GM18498 (cell line): Measurements from ENCODE around the gene JPH2.

Experiments
- ATAC-seq: cut with Tn5 transposase; IDR thresholded peaks from one replicate; pipeline ENCODE4 v1.9.1; 2021; ENCODE audit warnings: mild to moderate bottlenecking, moderate library complexity; ENCODE audit not compliant: unreplicated experiment

JPH2 gene

DNA sequence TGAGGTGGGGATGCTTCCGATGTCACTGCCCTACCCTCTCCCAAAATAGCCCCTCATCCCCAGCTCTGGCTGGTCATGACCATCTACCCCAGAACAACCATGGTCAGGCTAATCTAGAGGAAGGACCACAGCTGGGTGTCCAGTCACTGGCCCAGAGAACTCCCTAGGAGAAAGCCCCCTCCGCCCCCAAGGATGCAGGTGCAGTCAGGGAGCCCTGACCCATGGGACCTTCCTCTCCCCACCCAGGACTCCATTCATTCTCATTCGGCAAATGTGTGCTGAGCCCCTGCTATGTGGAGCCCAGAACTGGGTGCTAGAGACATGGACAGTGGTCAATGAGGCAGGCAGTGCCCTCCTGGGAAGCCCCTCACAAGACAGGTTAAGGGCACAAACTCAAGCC is 60.5 kb downstream of the JPH2 start:
- ATAC-seq: no peak

DNA sequence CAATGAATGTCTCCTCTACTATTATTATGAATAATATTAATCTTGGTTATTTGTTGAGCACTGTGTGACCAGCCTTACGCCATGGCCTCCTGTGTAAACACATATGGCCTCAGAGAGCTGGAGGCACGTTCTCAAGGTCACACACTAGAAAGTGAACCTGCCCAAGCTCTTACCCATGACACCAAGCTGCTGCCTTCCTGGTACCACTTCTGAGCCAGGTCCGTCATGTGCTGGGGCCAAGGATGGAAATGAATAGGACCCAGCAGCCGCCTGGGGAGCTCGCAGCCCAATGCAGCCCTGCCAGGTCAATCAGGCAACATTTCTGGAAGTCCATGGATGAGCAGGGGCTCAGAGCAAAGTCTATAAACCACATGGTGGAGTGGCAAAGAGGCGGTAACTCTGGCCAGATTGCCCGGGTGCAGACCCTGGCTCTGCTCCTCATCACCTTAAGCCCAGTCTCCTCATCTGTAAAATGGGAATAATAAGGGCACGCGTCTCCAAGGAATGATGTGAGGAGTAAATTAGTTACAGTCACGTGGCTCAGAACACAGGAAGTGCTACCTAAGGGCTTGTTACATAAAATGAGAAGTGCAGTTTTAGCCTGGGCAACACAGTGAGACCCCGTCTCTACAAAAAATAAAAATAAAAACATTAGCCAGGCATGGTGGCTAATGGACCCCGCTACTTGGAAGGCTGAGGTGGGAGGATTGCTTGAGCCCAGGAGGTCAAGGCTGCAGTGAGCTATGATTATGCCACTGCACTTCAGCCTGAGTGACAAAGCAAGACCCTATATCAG is 61.5 kb downstream of the JPH2 start:
- no peak for ATAC-seq

DNA sequence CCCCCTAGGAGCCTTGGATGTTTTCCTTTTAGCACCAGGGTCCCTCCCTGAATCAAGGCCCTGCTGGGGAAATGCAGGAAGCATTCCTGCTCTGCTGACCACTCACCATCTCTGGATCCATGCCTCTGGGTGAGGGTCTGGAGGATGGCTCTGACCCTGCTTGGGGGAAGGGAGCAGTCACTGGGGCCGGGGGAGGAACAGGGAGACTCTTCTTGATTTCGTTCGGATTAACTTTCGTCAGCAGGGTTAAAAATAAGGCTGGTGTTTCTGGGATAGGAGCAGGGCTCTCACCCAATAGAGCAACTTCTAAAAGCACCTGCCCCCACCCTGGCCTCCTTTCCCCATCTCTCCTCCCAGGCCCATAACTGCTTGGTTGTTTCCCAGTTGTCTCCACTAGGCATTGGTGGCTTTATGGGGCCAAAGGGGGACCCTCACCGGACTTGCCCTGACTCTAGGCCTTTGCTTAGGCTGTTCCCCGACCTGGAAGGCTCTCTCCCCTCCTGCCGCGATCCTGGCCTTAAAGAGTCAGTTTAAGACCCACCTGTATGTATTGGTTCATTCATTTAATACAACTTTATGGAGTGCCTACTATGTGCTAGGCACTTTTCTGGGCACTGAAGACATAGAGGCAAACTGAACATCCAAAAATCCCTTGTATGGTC is 63.0 kb downstream of the JPH2 start:
- no peak for ATAC-seq

DNA sequence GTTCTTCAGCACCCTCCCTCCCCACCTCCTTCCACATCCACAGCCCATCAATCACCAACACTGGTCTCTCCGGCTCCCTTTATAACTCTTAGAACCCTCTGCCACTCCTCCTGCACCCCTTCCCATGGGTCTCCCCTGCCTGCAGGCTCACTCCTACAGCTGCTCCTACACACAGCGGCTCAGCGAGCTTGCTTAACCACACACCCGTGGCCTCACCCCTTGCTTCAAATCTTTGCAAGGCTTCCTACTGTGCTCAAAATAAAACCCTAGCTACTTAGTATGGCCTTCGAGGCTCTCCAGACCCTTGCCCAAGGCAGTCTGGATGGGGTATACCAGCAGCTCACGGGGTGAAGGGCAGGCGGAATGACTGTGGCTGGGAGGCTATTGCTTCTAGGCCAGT is 63.7 kb downstream of the JPH2 start:
- no peak for ATAC-seq

DNA sequence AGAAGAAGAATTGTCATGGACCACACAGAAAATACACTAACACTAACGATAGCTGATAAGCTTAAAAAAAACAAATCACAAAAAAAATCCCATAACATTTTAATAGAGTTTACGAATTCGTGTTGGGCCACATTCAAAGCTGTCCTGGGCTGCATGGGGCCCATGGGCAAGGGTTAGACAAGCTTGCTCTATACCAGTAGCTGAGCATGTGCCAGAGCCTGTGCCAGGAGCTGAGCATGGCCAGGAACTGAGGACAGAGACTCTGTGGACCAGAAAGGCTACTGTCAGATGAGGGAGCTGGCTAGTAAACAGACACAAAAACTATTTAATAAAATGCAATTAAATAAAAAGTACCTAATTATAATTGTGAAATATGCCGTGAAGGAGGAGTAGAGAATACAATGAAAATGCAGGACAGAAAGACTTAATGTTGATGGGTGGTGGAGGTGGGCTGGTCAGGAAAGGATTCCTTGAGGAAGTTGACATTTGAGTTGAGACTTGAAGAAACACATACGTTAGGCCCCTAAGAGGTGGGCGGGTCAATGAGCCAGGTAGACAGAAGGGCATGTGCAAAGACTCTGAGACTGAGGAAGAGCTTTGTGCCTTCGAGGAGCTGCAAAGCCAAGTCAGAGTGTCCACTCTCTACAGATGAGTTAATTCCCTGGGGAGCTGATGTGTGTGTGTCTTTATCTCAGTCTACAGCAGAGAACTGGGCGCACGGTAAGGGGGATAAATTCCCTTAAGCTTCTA is 66.1 kb downstream of the JPH2 start:
- no peak for ATAC-seq

DNA sequence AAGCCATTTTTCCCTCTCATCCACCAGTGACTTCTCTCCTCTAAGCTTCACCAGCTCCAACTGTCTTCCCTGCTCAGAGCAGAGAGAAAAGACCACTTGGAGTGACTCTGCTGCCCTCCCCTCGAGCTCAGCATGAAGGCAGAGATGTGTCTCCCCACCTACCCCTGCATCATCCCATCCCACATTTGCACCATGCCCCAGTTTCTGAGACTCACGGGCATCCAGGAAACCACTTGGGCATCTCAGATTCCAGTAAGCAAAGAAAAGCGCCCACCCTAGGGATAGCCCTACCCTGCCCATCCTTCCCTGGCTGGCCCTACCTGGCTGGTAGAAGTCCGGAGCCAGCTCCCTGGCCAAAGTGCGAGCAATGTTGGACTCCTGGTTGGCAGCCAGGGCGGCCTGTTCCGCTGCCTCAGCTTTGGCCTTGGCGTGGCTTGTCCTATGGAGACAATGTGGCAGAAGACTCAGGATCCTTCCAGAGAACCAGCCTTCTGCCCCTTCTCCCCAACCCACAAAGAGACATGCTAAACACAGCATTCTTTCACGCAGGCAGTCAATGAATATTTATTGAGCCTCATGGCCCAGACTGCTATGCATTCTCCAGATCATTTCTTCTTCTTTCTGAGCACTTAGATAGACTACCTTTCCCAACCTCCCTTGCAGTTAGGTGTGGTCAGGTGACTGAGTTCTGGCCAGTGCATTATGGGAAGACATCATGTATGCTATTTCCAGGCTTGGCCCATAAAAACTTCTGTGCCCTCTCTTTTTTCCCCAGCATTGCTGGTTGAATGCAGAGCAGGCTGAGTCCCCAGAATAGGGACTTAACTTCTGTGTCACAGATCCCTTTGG is 68.6 kb downstream of the JPH2 start:
- no peak for ATAC-seq

DNA sequence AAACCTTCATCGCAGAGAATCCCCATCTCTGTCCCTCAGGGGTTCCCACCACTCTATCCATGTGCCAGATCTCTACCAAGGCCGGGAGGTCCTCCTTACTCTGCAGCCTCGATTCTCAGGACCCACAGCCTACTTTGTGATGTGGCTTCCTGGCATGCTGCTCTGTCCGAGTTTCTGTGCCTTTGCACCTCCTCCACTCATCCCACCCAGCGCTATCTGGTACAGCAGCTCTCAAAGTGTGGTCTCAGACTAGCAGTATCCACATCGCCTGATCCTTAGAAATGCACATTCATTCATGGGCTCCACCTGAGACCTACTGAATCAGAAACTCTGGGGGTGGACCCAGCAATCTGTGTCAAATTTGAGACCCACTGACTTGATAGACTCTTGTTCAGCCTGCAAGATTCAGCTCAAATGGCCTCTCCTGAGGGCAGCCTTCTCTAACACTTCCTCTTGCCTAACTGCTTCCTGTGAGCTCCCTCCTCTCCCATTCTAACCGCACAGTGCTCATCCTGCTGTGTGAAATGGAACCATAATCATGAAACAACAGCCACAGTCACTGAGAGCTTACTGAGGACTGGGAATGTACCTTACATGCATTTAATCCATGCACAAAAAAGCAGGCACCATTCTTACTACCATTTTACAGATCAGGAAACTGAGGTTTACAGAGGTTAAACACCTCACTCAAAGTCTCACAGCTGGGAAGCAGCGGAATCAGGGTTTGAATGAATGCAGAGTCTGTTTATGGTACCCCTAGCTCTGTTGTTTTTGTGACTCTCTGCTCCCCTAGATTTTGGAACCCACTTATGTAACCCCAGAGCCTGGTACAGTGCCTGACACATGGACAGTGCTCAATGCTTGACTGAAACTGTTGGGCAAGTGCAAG is 69.4 kb downstream of the JPH2 start:
- no peak for ATAC-seq

DNA sequence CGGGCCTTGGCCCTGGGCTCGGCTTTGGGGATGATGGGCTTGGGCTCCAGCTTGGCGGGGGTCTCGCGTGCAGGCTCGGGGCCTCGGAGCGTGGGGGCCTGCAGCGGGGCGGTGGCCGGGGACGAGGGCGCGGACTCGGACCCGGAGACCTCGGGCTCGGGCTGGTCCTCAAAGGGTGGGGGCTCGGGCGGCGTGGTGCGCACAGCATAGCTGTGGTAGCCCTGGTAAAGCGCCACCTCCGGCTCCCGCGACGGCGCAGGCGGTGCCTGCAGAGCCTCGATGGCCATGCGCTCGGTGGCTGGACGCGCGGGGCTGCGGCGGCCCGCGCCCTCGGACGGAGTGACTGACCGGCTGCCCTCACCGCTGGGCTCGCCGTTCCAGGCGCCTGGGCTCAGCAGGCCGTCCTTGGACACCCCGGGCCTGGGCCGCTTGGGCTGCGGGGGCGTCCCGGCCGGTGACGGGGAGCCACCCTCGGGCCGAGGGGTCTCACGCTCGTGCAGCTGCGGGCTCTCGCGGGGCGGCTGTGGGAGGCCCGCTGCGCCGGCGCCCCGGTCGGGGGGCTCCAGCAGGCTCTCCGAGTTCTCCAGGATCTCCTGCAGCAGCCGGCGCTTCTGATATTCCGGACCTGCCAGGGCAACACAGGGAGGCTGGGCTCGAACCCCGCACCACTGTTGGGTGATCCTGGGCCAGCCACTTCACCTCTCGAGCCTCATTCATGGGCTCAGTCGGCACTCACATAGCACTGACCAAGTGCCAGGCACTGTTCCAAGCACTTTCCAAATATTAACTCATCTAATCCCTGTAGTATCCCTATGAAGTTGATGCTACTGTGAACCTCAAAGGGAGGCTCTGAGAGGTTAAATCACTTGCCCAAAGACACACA is 71.0 kb downstream of the JPH2 start:
- ATAC-seq: no peak

DNA sequence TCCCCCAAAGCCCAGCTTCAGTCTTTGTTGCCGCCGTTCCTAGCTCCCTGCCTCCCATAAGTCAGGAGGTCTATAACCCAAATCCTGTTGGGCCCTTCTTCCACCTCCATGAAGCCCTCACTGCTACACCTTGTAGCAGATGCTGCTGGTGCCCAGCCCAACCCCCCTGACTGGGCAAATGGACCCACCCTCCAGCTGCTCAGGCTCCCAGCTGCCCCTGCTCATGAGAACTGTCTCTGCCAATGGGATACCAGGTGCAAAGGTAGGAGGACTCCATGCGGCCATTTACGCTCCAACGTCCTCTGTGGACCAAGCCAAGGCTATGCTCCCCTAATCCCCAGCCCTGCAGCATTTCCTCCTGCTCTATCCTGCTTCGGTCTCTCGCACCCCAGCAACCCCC is 71.8 kb downstream of the JPH2 start:
- ATAC-seq: no peak

DNA sequence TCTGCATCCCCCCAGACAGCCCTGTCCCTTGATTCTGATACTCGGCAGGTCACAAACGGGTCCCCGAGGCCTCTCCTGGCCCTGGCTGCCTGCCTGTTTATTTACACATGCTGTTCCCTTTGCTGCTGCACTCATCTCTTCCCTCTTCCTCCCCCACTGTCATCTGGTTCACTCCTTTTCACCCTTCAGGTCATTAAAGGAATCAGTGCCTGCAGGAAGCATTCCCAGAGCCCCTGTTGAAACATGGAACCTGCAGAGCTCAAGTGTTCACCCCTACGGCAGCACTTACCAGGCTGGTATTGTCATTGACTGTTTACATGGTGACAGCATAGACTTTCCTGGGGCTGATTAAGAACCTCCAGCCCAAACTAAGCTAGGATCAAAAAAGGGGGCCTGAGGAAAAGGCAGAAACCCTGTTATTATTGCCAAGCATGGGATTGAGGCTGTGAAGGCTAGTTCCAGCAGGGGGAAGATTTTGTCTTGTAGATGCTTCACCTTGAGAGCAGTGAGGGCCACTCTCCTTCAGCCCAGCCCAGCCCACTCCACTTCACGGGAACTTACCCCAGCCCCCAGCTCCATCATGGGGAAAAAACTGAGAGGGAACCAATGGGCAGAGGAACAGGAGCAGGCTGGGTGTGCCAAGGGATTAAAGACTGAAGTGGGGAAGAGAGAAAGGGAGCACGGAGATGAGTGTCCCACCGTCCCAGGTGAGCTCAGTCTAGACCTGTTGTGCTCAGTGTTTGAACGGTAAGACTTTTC is 73.2 kb downstream of the JPH2 start:
- ATAC-seq: no peak

DNA sequence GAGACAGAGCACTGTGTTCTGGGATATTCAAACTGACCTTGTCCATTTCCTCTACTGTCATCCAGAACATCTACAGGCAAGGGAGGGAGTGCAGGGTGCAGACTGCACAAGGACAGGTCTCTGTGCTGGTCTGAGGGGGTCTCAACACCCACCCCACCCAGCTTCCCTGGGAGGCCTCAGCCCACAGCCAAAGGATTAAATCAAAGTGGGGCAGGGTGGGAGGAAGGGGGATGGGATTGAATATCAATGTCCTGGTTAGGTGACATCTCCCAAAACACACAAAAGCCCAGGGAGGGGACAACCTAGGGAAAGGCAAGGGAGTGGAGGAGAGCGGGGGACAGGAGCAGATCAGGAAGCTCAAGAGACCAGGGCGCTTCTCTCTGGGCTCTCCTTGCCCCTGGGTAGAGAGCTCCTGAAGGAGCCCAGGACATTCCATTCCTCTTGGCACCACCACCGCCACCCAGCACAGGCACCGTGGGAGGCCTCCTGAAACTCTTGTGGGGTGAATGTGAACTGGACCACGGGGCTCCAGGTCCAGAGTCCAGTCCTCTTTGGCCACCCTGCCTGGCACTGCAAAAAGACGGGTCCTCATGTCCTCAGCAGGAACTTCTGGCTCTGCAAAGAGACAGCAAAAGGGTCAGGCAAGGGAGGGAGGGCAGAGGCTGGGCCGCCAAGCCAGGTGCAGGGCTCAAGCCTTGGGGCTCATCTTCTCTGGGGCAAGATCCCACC is 73.9 kb downstream of the JPH2 start:
- no peak for ATAC-seq

DNA sequence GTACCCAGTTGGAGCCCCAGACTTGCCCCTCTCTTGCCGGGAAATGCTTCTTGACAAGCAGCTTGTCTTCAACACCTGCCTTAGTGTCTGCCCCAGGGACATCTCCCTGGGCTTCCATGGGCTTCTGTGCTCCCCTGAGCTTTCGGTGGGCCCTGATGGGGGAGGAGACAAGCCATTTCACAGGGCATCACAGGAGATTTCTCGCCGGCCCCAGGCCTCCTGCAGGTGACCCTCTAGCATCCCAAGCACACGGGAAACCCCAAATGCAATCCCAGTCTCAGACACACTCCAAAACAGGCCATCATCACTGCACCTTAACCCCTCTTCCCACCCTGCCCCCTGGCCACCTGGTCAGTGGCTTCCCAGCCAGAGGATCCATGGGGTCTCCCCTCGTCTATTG is 74.5 kb downstream of the JPH2 start:
- no peak for ATAC-seq

DNA sequence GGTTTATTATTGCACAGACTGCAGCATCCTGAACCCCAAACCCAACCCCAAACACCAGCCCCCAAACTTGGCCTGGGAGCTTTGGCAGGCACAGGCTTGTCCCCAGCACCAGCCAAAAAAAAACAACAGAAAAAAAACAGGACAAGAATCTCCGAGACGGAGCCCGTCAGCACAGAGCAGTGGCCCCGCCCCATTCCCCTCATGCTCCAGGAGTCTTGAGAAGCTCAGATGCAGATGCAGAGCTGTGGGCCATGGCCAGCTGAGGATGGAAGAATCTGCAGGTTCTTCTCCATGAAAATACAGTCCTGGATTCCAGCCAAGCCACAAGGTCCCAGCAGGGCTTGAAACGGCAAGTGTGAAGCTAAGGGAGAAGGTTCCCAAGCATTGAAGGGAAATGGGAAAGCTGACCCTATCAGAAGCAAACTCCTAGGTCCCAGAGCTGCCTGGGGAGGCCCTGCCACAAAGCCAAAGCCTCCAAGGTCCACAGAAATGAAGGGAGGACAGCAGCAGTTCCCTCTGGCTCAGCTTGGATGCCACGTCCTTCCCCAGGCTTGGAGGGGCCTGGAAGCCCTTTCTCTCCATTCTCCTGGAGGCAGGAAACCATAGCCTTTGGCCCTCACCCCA is 75.2 kb downstream of the JPH2 start:
- ATAC-seq: no peak

DNA sequence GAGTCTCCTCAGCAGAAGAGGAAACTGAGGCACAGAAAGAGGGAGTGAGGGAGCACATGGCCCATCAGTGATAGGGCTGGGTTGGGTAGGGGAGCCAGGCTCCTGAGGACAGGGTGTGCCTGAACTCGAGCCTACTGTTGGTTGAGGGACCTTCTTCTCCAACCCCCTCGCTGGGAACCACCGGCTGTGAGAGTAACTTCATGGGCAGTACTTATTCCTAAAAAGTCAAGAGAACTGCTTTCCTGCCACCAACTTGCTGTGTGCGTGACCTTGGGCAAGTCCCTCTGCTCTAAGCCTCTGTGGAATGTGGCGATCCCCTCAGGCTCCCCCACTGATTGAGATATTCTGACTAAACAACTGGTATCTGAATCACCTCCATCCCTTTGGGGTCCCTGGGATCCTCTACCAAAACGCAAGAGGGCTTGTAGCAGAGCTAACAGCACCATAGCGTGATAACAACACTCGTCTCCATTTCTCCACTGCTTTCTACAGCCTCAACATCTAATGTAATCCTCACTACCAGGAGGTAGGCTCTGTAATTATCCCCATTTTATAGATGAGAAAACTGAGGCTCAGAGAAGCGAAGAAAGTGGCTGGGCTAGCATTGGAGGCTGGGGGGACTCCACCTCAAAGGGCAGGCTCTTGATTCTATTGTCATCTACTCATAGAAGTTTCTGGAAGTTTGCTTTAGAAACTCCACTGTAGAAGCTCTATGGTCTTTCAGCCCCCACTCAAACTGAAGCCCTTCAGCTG is 76.0 kb downstream of the JPH2 start:
- no peak for ATAC-seq

DNA sequence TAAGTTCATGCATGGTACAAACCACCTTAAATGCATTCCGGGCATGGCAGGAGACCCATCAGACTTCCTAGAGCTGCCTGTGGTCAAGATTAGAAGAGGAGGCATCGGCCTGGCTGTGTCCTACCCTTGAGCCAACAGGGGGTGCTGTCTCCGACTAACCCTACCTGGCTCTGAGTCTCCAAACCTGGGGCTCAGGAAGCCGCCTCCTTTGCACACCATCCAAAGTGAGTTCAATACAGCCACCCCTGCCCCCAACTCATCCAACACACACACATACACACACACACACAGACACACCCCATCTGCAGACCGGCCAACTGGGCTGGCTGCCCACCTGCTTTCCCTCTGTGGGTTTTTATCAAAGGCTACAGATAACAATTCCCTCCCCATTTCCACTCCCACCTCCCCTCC is 77.0 kb downstream of the JPH2 start:
- ATAC-seq: no peak

DNA sequence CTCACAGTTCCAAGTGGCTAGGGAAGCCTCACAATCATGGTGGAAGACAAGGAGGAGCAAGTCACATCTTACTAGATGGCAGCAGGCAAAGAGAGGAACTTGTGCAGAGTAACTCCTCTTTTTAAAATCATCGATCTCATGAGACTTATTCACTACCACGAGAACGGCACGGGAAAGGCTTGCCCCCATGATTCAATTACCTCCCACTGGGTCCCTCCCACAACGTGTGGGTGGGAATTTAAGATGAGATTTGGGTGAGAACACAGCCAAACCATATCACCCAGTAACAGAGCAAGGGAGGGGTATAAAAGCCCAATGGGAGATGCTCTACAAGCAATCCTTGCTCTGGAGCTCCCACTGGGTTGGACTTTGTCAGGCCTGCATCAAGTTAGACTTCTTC is 80.4 kb downstream of the JPH2 start:
- ATAC-seq: no peak
